Stimulated activated CD8-positive, alpha-beta memory T cell treated with anti-CD3 and anti-CD28 coated beads, Interleukin-4, amount 100 ng/mL, for 1 hour (primary cell): ENCODE results near the gene CPLANE1.
A peak's percentile ranks its signal among the peaks of the same experiment; 100 is the strongest.
"Not testable (repeated sequence)": the region's sequence is repeated elsewhere in the genome, so short reads cannot be mapped to it uniquely, and the experiment has no call there.

ENCODE experiments used
- DNase-seq, 2 donors: peaks; one replicate each; pipeline ENCODE4 v3.0.0-alpha.2; 2020; ENCODE audit warnings: low read depth in 2 of 2, low spot score in 1 of 2

The CPLANE1 gene

GRCh38 chr5:37248970-37249814, at the start of gene CPLANE1:
Gene CPLANE1 (minus strand): TSS chr5:37249376. CDS start chr5:37247698, 1,678 bp downstream.
- peak; percentile 6 to 25 for DNase-seq

DNA sequence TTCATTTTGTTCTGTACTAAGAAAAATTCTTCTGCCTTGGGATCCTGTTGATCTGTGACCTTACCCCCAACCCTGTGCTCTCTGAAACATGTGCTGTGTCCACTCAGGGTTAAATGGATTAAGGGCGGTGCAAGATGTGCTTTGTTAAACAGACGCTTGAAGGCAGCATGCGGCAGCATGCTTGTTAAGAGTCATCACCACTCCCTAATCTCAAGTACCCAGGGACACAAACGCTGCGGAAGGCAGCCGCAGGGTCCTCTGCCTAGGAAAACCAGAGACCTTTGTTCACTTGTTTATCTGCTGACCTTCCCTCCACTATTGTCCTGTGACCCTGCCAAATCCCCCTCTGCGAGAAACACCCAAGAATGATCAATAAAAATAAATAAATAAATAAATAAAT, 47.1 kb upstream of the CPLANE1 start:
- not testable (repeated sequence) for DNase-seq

GRCh38 chr5:37283214-37283820, 34.1 kb upstream of the CPLANE1 start:
- no peak for DNase-seq

DNA sequence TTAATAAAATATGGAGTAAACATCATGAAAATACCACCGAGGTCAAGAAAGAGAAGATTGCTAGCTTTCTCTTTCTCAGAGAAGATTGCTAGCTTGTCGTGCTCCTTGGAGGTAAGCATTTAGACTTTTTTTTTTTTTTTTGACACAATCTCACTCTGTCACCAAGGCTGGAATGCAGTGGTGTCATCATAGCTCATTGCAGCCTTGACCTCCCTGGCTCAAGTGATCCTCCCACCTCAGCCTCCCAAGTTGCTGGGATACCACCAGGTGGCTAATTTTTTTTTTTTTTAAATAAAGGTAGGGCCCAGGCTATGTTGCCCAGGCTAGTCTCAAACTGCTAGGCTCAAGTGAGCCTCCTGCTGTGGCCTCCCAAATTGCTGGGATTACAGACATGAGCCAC, 26.3 kb upstream of the CPLANE1 start:
- no peak for DNase-seq

- DNase-seq = no peak
Measured at GRCh38 chr5:37272511-37272910, 23.3 kb upstream of the CPLANE1 start.

- DNase-seq = not testable (repeated sequence)
Measured at GRCh38 chr5:37268100-37268499, 18.9 kb upstream of the CPLANE1 start.

- no peak for DNase-seq
Measured at GRCh38 chr5:37255774-37256358, 6.7 kb upstream of the CPLANE1 start.

- DNase-seq = no peak
Measured at GRCh38 chr5:37254581-37254980, 5.4 kb upstream of the CPLANE1 start.

GRCh38 chr5:37251665-37252064, 2.5 kb upstream of the CPLANE1 start:
- DNase-seq = no peak

GRCh38 chr5:37249815-37250164, 614 bp upstream of the CPLANE1 start:
- DNase-seq = no peak

- no peak for DNase-seq
Measured at GRCh38 chr5:37248421-37248969, 681 bp downstream of the CPLANE1 start.

DNA sequence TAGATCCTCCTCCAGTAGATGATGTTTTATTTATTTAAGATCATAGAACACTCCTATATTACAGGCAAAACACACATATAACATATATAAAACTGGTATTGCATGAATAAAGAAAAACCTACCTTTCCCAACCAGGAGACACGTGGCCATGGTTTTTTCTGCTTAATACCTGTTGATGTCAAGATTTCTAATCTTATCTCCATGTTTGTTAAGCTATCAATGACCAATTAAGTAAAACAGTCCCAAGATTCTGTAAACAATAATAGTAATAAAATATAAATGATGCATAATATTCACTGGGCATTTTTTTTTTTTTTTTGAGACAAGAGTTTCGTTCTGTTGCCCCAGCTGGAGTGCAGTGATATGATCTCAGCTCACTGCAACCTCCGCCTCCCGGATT, 1.7 kb downstream of the CPLANE1 start:
- no peak for DNase-seq

DNA sequence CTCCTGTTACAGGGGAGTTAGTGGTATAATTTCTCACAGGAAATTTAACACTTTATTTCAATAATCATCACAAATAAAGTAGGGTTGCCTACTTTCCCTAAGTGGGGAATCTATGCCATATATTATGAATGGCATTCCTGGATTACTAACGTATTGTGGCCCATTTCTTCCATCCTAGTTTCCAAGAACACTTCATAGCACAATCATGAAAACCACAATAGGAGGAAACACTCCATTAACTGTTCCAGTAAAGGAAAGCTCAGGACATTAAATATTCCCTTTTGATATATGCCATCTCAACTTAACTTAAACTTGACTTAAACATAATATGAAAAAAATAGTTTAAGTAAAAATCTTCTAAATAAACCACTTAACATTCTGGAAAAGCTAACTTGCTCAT, 2.1 kb downstream of the CPLANE1 start:
- DNase-seq = no peak

DNA sequence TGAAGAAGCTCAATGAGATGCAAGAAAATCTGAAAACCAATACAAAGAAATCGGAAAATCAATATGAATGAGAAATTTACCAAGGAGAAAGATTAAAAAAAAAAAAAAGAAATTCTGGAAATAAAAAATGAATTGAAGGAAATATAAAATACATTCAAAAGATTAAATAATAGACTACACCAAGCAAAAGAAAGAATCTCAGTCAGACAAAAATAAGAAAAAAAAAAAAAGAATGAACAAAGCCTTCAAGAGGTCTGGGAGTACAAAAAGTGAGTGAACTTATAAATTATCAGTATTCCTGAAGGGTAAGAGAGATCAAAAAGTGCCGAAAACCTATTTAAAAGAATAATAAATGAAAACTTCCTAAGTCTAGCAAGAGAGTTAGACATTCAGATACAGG, 14.9 kb downstream of the CPLANE1 start:
- DNase-seq = no peak

- no peak for DNase-seq
Measured at GRCh38 chr5:37226377-37226776, 22.8 kb downstream of the CPLANE1 start.

DNA sequence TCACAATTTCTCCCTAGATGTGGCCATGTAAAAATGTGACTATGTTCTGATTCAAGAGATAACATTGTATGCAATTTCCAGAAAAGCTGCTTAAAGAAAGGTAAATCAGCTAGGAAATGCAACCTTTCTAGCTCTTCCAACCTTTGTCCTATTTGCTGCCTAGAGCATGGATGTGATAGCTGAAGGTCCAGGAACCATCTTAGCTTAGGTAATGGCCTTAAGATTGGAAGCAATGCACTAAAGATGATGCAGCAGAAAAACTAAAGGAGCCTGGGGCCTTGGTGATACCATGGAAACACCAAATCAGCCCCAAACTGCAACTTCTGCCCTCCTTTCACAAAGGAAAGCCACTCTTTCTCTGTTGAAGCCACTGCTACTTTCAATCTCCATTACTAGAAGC, 27.0 kb downstream of the CPLANE1 start:
- DNase-seq = no peak

- DNase-seq = not testable (repeated sequence)
Measured at GRCh38 chr5:37220426-37220825, 28.8 kb downstream of the CPLANE1 start.

GRCh38 chr5:37219384-37219783, 29.8 kb downstream of the CPLANE1 start:
- not testable (repeated sequence) for DNase-seq

GRCh38 chr5:37217976-37218375, 31.2 kb downstream of the CPLANE1 start:
- DNase-seq = no peak

DNA sequence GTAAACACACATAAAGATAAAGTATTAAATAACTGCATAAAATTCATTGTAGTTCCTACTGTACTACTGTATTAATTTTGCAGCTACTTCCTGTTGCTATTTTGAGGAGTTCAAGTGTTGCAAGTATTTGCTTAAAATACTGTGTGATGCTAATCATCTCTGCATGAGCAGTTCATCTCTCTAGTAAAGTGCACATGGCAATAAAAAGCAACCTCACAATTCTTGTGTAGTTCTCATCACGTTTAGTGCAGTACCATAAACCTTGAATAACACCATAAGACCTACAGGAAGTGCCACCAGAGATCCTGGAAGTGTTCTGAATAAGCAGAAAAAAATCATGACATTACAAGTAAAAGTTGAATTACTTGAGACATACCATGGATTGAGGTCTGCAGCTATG, 34.6 kb downstream of the CPLANE1 start:
- no peak for DNase-seq

GRCh38 chr5:37212096-37212495, 37.1 kb downstream of the CPLANE1 start:
- DNase-seq = no peak

- DNase-seq = no peak
Measured at GRCh38 chr5:37211661-37212060, 37.5 kb downstream of the CPLANE1 start.
